ENCODE results near the gene IQGAP2. TPM values are rescaled to one million over a fixed set of nuclear protein-coding genes. Genes with fewer than 3 reads are reported as not detected.
"Not testable (repeated sequence)": the region's sequence is repeated elsewhere in the genome, so short reads cannot be mapped to it uniquely, and the experiment has no call there.

Gene IQGAP2
- total RNA-seq, 4 donors from 2014 or later: 3.5 to 18.5 (median 13.7) TPM

- intact Hi-C loops (cut with DNase I; ENCODE audit: low total_unique reads): no loop called here
- DNase-seq (ENCODE audit: low spot score in 2 of 2): no peak
- TF ChIP-seq POLR2A (IDR thresholded peaks at IDR 0.05): no peak
- TF ChIP-seq CTCF (IDR thresholded peaks at IDR 0.05): no peak
- WGBS, 2 donors: 72 to 87% methylated on average over 2 of the region's 2 CpGs
- no peak overlapping the region for H3K4me3 ChIP-seq (ENCODE audit: low read depth, poor library complexity, severe bottlenecking)
Measured at GRCh38 chr5:76514713-76515112, 111.6 kb downstream of the IQGAP2 start.

GRCh38 chr5:76517334-76517733 is 114.2 kb downstream of the IQGAP2 start:
- TF ChIP-seq CTCF (IDR thresholded peaks at IDR 0.05): no peak
- TF ChIP-seq POLR2A (IDR thresholded peaks at IDR 0.05): no peak
- intact Hi-C loops (cut with DNase I; ENCODE audit: low total_unique reads): no loop called here

GRCh38 chr5:76518246-76518645 is 115.2 kb downstream of the IQGAP2 start:
- DNase-seq (ENCODE audit: low spot score in 2 of 2); intact Hi-C loops (cut with DNase I; ENCODE audit: low total_unique reads); H3K4me3 ChIP-seq (ENCODE audit: low read depth, poor library complexity, severe bottlenecking): not testable (repeated sequence)
- WGBS, 2 donors: 91 to 93% methylated on average over 5 of the region's 5 CpGs

More at GRCh38 chr5:76517334-76517733, 114.2 kb downstream of the IQGAP2 start:
- 92% methylated on average over 3 of the region's 3 CpGs for WGBS, 2 donors
- no peak for DNase-seq (ENCODE audit: low spot score in 2 of 2)
- H3K4me3 ChIP-seq (ENCODE audit: low read depth, poor library complexity, severe bottlenecking): no peak overlapping the region

DNA sequence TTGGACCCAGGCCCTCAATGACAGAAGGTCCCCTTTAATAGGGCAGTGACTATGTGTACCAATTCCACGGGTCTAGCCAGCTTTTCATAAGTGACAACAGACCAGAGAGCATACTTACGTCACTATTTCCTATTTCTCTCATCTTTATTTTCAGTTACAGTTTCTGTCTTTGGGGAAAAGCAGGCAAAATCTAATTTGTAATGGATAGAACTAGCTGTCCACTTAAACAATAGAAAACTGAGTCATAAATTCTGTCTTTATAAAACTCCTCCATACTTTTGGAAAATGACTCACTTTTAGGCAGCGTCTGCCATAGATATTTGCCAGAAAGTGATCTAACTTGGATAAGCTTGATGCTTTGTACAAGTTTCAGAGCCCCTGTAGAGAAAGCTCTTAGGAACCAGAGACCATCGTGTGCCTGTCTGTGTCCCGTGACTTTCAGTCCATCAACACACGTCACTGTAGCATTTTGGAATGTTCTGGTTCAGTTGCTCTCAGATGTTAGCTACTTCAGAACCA is 118.2 kb downstream of the IQGAP2 start:
- TF ChIP-seq CTCF (IDR thresholded peaks at IDR 0.05): no peak
- no peak for DNase-seq (ENCODE audit: low spot score in 2 of 2)

DNA sequence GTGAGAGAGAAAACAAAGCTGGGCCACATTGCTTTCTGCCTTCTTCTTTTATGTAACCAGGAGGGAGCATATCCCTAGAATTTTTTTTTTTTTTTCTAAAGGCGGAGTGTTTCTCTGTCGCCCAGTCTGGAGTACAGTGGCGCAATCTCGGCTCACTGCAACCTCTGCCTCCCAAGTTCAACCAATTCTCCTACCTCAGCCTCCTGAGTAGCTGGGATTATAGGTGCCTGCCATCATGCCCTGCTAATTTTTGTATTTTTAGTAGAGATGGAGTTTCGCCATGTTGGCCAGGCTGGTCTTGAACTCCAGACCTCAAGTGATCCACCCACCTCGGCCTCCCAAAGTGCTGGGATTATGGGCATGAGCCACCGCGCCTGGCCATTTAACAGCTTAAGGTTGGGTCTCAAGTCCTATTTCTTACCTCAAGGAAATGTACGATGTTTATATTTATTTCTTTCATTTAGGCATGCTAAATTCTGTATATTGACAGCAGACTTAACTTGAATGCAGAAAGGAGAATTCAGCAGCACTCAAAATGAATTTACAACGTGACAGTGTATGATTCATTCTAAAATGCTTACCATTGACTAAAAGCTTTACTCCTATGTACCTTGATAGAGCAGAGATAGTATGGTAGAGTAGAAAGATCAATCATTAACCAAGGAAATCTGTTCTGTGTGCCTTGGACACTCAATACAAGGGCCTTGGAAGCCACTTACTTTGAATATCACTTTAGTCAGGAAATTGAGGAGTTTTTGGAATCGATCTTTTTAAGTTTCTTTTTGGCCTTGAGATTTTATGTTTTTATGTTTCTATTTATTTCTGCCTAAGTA is 119.2 kb downstream of the IQGAP2 start:
- DNase-seq (ENCODE audit: low spot score in 2 of 2): no peak
- intact Hi-C loops (cut with DNase I; ENCODE audit: low total_unique reads): no loop called here
- WGBS, 2 donors: 87% methylated on average over 11 of the region's 11 CpGs
- no peak for TF ChIP-seq CTCF (IDR thresholded peaks at IDR 0.05)
- TF ChIP-seq POLR2A (IDR thresholded peaks at IDR 0.05): no peak
- H3K4me3 ChIP-seq (ENCODE audit: low read depth, poor library complexity, severe bottlenecking): no peak overlapping the region

More for the DNA sequence above, 118.2 kb downstream of the IQGAP2 start:
- no peak overlapping the region for H3K4me3 ChIP-seq (ENCODE audit: low read depth, poor library complexity, severe bottlenecking)
- WGBS, 2 donors: 20 to 26% methylated on average over 6 of the region's 6 CpGs
- intact Hi-C loops (cut with DNase I; ENCODE audit: low total_unique reads): no loop called here

DNA sequence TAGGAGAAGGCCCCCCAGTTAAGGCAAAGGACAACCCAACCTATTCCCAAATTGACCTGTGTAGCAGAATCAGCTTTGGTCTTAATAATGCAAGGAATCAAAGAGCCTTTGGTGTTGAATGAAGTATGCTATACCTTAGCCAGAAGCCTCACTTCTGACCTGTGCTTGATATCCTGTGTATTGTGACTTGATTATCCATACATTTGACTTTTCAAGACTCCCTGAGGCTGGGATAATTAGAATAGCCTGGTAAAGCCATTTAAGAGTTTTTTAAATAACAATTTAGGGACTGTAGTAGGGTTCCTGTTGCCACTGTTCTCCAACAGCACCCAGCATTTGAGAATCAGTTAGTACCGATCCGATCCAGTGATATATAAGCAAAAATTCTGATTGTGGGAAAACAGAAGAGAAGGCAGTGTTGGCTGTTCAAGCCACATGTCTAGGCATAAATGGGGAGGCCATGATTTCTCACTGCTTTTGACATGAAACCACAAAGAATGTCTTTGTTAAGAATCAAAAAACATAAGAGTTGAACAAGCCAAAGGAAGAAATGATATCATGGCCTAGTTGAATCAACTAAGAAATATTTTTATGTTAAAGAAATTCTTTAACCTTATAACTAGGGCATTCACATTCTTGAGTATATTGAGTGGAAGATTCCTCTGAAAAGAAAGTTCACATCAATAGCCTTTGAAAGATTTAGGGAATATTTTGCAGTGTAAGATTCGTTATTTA is 121.2 kb downstream of the IQGAP2 start:
- TF ChIP-seq POLR2A (IDR thresholded peaks at IDR 0.05) (no peak), CTCF (IDR thresholded peaks at IDR 0.05) (no peak)
- no peak for DNase-seq (ENCODE audit: low spot score in 2 of 2)
- no peak overlapping the region for H3K4me3 ChIP-seq (ENCODE audit: low read depth, poor library complexity, severe bottlenecking)
- WGBS, 2 donors: 86 to 90% methylated on average over 3 of the region's 3 CpGs
- intact Hi-C loops (cut with DNase I; ENCODE audit: low total_unique reads): no loop called here
